ENCODE data around the gene MTMR11.
A peak's percentile ranks its signal among the peaks of the same experiment; 100 is the strongest.
"Not testable (repeated sequence)": the region's sequence is repeated elsewhere in the genome, so short reads cannot be mapped to it uniquely, and the experiment has no call there.

MTMR11 gene

DNA sequence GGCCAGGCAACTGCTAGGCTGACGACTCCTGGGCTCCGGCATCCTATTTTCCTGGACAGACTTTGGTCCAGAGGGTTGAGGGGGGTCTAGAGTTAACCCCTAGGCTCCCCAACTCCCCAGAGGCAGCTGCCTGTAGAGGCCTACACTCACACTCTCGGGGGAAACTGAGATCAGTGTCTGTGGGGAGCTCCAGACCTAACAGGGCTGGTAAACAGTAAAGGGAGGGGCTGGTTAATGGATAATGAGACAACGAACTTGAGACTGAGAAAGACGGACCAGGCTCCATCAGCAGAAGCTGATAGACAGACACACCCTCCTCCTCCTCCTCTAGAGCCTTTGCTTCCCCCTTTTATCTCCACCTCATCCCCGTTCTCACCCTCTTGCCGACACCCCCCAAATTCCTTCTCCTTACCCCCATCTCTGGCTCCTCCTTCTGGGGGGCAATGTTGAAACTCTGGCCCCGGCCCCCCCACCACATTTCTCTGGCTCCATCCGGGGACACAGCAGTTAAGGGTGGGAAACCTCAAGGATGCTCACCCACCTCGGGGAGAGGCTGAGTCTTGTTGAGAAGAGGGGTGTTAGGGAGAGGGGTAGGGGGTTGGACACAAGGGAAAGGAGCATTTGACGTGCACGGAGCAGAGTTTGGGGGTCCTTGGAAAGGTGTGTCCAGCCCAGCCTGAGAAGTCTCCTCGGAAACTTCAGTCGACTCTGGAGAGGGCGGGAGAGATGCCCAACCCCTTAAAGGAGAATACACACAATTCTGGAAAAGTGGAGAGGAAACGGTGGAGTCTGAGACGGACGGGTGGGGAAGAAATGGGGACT is at the start of gene MTMR11:
TSS of gene MTMR11 (minus strand) at position 710 of the 822 bp plus-strand sequence. CDS start at position 478, 232 bp downstream.
- DNase-seq: no peak

DNA sequence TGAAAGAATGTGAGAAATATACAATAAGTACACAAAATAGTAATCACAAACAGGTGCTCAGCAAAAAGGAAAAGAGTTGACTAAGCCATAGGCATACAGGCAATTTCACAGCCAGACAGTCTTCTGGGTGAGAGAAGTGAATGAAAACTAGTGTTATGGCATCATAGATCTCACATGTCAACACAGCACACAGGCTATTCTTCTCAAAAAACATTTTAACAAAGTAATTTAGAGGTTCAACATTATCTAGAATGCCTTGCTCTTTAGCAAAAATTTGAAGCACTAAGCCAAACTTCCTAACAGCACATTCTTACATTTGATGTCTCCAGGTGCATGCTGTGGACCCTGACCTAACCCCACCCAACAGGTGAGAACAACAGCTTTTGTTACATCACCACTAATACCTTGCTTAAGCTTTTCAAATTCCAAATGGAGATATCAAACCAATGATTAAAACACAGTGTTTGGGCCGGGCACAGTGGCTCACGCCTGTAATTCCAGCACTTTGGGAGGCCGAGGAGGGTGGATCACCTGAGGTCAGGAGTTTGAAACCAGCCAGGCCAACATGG is 43.4 kb upstream of the MTMR11 start:
- no peak for DNase-seq

GRCh38 chr1:149979245-149979971 is 42.7 kb upstream of the MTMR11 start:
- no peak for DNase-seq

GRCh38 chr1:149978547-149979023 is 41.9 kb upstream of the MTMR11 start:
- peak; percentile 0 for DNase-seq

DNA sequence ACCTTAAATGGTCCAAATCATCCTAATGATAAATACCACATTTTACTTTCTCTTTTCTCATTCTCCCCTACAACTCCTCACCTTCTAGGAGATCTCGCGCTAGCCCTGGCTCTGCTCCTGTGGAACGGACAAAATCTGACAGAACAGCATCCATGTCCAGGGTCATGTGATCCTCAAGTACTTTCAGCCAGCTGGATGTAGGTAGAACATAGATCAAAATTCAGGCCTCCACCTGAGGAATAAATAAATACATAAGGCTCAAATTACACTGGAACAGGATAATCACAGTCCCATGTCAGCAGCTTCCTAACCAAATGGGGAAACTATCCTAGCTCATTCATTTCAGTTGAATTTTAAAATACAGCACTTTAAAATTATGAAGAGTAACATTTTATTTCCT is 40.7 kb upstream of the MTMR11 start:
- peak; percentile 50 for DNase-seq

GRCh38 chr1:149972547-149972946 is 35.9 kb upstream of the MTMR11 start:
- no peak for DNase-seq

DNA sequence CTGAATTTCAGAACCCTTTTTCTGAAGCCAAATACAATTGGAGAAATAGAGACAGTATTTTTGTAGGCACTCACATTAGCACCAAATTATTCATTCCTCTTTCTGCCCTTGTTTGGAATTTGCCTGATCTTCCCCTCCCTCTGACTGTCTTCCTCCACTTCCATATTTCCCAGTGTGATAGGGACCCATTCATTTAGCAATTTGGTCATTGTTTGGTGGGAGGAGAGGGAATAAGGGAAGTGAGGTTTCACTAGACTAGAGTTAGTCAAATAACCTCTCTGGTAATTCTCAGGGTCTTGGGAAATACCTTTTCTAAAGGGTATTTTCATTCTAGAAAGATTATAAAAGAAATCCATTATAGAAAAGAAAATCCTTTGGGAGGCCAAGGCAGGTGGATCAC is 31.0 kb upstream of the MTMR11 start:
- DNase-seq: no peak

- DNase-seq: no peak
These were observed 30.4 kb upstream of the MTMR11 start for GRCh38 chr1:149967041-149967440.

- no peak for DNase-seq
These were observed 29.7 kb upstream of the MTMR11 start for GRCh38 chr1:149966405-149966804.

- no peak for DNase-seq
These were observed 28.8 kb upstream of the MTMR11 start for GRCh38 chr1:149965440-149965839.

DNA sequence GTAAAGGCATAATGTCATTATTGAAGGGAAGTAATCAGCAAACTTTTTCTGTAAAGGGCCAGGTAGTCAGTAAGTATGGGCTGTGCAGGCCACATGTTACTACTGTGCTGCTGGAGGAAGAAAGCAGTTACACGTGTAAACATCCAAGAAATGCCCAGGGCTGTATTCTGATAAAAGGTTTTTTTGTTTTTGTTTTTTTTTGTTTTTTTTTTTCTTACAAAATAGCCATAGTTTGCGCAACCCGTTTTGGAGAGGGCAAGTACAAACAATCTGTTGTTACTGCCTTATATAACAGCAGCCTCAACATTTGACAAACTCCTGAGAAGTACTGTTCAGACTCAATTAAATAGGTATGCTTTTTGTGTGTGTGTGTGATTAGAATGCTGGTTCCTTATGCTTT is 26.7 kb upstream of the MTMR11 start:
- no peak for DNase-seq

- DNase-seq: no peak
These were observed 26.1 kb upstream of the MTMR11 start for GRCh38 chr1:149962736-149963135.

DNA sequence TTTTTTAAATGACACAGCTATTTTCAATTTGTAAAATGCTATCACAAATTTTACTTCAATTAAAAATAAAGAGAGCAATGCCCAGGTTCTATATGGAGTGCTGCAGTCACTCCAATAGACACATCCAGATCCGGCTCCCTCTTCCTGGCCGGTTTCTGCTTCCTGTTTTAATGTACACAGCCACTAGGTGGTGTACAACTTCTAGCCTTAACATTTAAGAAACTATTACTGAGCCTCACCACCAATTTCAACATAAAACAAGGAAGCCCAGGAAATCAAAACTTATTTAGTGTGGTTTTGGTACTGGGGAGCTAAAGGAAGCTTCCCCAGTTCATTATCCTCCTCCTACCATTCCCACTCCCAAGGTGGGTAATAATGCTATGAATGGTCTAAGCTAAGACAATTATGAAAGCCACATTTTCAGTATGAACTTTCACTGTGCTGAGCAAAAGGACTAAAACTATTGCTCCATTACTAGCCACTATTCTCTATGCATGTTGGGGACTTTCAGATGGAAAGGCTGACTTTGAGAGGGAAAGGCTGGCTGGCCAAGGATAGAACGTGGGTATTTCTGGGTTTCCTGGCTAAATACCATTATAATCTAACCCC is 25.5 kb upstream of the MTMR11 start:
- peak; percentile 9 for DNase-seq

- DNase-seq: not testable (repeated sequence)
These were observed 20.9 kb upstream of the MTMR11 start for GRCh38 chr1:149957548-149957947.

- no peak for DNase-seq
These were observed 13.2 kb upstream of the MTMR11 start for GRCh38 chr1:149949911-149950310.

DNA sequence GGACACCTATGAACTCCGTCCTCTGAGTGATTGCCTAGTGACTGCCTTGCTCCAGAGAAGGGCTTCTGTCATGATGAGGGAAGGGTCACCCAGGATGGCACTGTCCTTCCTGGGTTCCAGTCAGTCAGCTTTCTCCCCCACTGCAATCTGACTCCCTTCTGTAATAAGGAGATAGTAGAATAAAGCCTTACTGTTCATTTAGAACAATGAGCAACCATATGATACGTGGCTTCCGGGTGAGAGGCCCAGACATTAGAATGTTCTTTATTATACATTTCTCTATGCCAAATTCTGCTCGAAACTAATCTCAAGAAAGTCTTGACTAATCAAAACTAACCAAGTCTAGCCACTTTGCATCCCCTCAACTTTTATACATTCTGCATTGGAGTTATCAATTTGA is 8.5 kb upstream of the MTMR11 start:
- DNase-seq: no peak

GRCh38 chr1:149942885-149943284 is 6.2 kb upstream of the MTMR11 start:
- DNase-seq: no peak

DNA sequence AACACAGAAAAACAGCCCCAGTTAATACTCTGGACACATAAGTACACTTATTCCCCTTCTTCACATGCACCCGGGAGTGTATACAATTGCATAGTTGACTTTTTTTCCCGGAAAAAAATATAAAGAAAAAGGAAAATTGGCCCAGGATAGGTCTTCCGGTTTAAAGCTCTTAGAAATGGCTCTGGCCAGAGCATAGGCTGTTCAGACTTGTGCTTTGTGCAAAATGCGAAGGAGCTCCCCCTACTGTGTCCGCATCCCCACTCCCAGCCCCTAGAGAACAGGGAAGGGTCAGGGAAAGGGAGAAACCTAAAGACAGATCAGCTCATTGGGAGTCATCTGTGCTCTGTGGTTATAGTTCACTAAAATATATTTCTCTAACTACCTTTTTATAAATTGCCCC is 5.5 kb upstream of the MTMR11 start:
- no peak for DNase-seq

- no peak for DNase-seq
These were observed 3.7 kb upstream of the MTMR11 start for GRCh38 chr1:149940427-149940826.

DNA sequence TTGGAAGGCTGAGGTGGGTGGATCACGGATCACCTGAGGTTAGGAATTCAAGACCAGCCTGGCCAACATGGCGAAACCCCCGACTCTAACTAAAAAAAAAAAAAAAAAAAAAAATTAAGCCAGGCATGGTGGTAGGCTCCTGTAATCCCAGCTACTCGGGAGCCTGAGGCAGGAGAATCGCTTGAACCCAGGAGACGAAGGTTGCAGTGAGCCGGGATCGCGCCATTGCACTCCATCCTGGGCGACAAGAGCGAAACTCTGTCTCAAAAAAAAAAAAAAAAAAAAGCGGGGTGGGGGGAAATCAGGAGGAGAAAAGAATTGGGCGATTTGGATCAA is 2.0 kb upstream of the MTMR11 start:
- DNase-seq: not testable (repeated sequence)

GRCh38 chr1:149937759-149938158 is 1.1 kb upstream of the MTMR11 start:
- no peak for DNase-seq

DNA sequence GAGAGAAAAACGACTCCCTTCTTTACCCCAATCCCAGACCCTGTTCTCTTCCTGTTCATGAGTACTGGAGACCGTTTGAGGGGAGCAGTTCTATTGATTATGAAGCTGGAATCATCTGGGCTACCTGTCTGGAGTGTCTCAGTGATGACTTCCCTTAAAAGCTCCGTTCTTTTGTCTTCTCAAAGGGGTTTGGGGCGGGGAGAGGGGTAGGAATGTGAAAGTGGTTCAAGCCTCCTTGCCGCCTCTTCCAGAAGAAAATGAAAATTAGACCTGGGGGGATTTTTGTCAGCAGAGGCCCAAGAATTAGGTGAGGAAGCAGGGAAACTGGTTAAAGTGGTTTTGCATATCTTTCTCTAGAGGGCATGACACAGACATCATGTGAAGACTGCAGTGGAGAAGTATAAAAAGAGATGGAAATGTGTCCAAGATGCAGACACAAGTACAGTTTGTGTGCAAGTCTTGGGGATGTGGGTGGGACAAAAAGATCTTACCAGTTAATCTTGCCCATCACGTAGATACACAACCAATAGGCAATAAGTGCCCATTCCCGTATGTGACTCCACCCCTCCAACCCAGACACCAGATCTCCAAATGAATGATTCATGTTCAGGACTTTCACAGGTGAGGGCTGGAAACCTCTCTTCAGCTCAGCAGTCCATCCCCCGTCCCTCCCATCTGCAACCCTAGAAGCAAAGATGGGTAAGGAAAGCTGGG is 470 bp upstream of the MTMR11 start:
- DNase-seq: no peak

DNA sequence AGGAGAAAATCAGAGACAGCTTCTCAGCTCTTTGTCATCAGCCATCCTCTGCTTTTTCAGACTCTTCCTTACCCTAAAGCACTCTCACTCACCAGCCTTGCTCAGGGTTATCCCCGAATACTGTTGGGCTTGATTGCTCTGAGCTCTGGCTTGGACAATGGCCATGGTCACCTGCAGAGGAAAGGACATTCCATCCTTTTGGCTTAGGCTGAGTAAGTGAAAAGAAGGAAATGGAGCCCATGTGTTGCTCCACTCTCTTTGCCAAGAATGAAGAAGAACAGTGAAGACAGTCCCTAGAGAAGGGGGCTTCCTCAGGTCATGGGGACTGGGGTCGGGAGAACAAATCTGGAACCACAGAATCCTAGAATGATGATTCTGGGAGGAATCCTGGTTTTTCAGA is 2.3 kb downstream of the MTMR11 start:
- DNase-seq: no peak

All from NCI-H2171 (cell line).